HEK293T (cell line): ENCODE measurements around the gene TTLL7.

Experiments used
- CTBP1 ChIP-seq: fragments of 450-650 bp; IDR thresholded peaks from 2 replicates; pipeline ENCODE4 v1.6.1; 2016; ENCODE audit warnings: borderline replicate concordance
- ELF4 ChIP-seq: fragments of 450-650 bp; IDR thresholded peaks from 2 replicates; pipeline ENCODE4 v1.6.1; 2017; ENCODE audit warnings: antibody characterized with exemption
- FOXA1 ChIP-seq: fragments of 450-650 bp; IDR thresholded peaks from 2 replicates; pipeline ENCODE4 v1.6.1; 2016; ENCODE audit warnings: mild to moderate bottlenecking
- FOXK2 ChIP-seq: fragments of 450-650 bp; IDR thresholded peaks from 2 replicates; pipeline ENCODE4 v1.6.1; 2016; ENCODE audit warnings: mild to moderate bottlenecking
- FOXM1 ChIP-seq: fragments of 450-650 bp; IDR thresholded peaks from 2 replicates; pipeline ENCODE4 v1.6.1; 2017; ENCODE audit warnings: mild to moderate bottlenecking, borderline replicate concordance
- LEF1 ChIP-seq: fragments of 450-650 bp; IDR thresholded peaks from 2 replicates; pipeline ENCODE4 v1.6.1; 2017; ENCODE audit warnings: mild to moderate bottlenecking, borderline replicate concordance
- NFRKB ChIP-seq: fragments of 450-650 bp; IDR thresholded peaks from 2 replicates; pipeline ENCODE4 v1.6.1; 2016; ENCODE audit warnings: mild to moderate bottlenecking, moderate library complexity
- PKNOX1 ChIP-seq: fragments of 450-650 bp; IDR thresholded peaks from 2 replicates; pipeline ENCODE4 v1.6.1; 2016
- TARDBP ChIP-seq: fragments of 450-650 bp; IDR thresholded peaks from 2 replicates; pipeline ENCODE4 v1.6.1; 2016

GRCh38 chr1:83998205-83998497 is 781 bp downstream of the TTLL7 start:
- TF ChIP-seq CTBP1 (no peak), TARDBP (no peak), FOXK2 (no peak), FOXM1 (no peak), NFRKB (no peak), LEF1 (no peak), FOXA1 (no peak), PKNOX1 (no peak), ELF4 (no peak)
